ENCODE data around the gene DNAAF3. TPM values are rescaled to one million over a fixed set of nuclear protein-coding genes. Genes with fewer than 3 reads are reported as not detected.

Gene DNAAF3
- total RNA-seq, 1 experiment from 2014 or later: 4.9 TPM

DNA sequence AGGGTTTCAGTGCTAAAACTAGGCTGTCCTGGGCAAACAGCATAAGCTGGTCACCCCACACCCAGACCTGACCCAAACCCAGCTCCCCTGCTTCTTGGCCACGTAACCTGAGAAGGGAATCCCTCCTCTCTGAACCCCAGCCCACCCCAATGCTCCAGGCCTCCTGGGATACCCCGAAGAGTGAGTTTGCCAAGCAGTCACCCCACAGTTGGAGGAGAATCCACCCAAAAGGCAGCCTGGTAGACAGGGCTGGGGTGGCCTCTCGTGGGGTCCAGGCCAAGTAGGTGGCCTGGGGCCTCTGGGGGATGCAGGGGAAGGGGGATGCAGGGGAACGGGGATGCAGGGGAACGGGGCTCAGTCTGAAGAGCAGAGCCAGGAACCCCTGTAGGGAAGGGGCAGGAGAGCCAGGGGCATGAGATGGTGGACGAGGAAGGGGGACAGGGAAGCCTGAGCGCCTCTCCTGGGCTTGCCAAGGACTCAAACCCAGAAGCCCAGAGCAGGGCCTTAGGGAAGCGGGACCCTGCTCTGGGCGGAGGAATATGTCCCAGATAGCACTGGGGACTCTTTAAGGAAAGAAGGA is 51.8 kb downstream of the DNAAF3 start:
- no TSS peak for BruUV-seq (replicated peaks)
- peaks cover 14% of the 10 kb centered on the region for H3K36me3 Mint-ChIP-seq (ENCODE audit: insufficient read depth, unreplicated experiment)
- H3K4me1 Mint-ChIP-seq (ENCODE audit: insufficient read depth, unreplicated experiment): peaks cover 25% of the 10 kb centered on the region
- no peak overlapping the region for H3K27ac Mint-ChIP-seq (ENCODE audit: low read depth, unreplicated experiment)
- H3K4me3 Mint-ChIP-seq (ENCODE audit: unreplicated experiment): peak overlapping the region; percentile 87
- TF ChIP-seq, protein P1, sequence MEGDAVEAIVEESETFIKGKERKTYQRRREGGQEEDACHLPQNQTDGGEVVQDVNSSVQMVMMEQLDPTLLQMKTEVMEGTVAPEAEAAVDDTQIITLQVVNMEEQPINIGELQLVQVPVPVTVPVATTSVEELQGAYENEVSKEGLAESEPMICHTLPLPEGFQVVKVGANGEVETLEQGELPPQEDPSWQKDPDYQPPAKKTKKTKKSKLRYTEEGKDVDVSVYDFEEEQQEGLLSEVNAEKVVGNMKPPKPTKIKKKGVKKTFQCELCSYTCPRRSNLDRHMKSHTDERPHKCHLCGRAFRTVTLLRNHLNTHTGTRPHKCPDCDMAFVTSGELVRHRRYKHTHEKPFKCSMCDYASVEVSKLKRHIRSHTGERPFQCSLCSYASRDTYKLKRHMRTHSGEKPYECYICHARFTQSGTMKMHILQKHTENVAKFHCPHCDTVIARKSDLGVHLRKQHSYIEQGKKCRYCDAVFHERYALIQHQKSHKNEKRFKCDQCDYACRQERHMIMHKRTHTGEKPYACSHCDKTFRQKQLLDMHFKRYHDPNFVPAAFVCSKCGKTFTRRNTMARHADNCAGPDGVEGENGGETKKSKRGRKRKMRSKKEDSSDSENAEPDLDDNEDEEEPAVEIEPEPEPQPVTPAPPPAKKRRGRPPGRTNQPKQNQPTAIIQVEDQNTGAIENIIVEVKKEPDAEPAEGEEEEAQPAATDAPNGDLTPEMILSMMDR (IDR thresholded peaks at IDR 0.05; ENCODE audit: unreplicated experiment): no peak
- CTCF ChIA-PET: interaction anchor here (0.6 kb wide), 1 partner anchor 20 kb away, joined by 3 read pairs; no protein-coding TSS in a partner anchor
- DNase-seq (ENCODE audit: unreplicated experiment): no peak
- no peaks in the 10 kb centered on the region for H3K27me3 Mint-ChIP-seq (ENCODE audit: insufficient read depth, unreplicated experiment)
- POLR2A ChIA-PET: no interaction called here
- intact Hi-C loops (cut with micrococcal nuclease): no loop called here
- H3K9me3 Mint-ChIP-seq (ENCODE audit: unreplicated experiment): no peaks in the 10 kb centered on the region

GRCh38 chr19:55113570-55114039 is 52.8 kb downstream of the DNAAF3 start:
- no peak for DNase-seq (ENCODE audit: unreplicated experiment)
- BruUV-seq (replicated peaks): no TSS peak
- Mint-ChIP-seq H3K4me3 (ENCODE audit: unreplicated experiment) (no peak overlapping the region), H3K36me3 (ENCODE audit: insufficient read depth, unreplicated experiment) (peaks cover 24% of the 10 kb centered on the region), H3K9me3 (ENCODE audit: unreplicated experiment) (no peaks in the 10 kb centered on the region), H3K27ac (ENCODE audit: low read depth, unreplicated experiment) (peak overlapping the region; percentile 12), H3K27me3 (ENCODE audit: insufficient read depth, unreplicated experiment) (no peaks in the 10 kb centered on the region), H3K4me1 (ENCODE audit: insufficient read depth, unreplicated experiment) (peaks cover 25% of the 10 kb centered on the region)
- TF ChIP-seq, protein P1 (IDR thresholded peaks at IDR 0.05; ENCODE audit: unreplicated experiment): no peak
- POLR2A ChIA-PET: no interaction called here
- intact Hi-C loops (cut with micrococcal nuclease): no loop called here
- CTCF ChIA-PET: interaction anchor here (0.6 kb wide), 1 partner anchor 432 kb away, joined by 3 read pairs; no protein-coding TSS in a partner anchor

DNA sequence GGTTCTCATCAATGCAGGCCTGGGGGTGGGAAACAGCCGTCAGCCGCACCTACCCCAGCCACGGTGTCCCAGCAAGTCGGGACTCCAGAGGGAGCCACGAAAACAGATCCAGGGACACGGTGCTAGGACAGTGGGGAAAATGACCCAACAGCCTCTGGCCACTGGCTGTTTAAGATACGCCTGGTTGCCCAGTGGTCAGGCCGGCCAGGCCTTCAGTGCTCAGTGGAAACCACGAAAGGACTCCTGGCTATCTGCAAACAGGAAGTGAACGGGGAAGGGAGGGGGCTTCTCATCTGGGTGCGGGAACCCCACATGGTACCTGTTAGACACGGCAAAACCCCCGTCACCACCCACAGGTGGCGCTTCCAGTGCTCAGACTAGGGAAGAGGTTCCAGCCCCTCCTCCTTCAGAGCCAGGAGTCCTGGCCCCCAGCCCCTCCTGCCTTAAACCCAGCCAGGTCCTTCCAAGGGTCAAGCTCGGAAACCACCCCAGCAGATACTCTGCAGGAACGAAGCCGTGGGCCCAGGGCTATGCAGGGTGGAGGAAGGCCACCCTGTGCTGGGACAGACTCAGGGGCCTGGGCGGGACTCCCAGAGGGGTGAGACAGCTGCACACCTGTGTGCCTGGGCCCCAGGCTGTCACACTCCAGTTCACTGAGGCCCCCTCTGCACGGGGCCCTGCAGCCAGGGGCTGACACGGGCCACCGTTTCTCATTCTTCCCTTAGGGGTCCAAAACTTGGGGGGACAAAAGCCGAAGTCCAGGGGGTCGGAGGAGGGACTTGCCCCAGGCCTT is 53.4 kb downstream of the DNAAF3 start:
- Mint-ChIP-seq H3K27me3 (ENCODE audit: insufficient read depth, unreplicated experiment) (no peaks in the 10 kb centered on the region), H3K36me3 (ENCODE audit: insufficient read depth, unreplicated experiment) (peaks cover 27% of the 10 kb centered on the region), H3K4me3 (ENCODE audit: unreplicated experiment) (no peak overlapping the region), H3K9me3 (ENCODE audit: unreplicated experiment) (no peaks in the 10 kb centered on the region), H3K4me1 (ENCODE audit: insufficient read depth, unreplicated experiment) (peaks cover 25% of the 10 kb centered on the region), H3K27ac (ENCODE audit: low read depth, unreplicated experiment) (peak overlapping the region; percentile 12)
- ChIA-PET CTCF (no interaction called here), POLR2A (no interaction called here)
- BruUV-seq (replicated peaks): no TSS peak
- TF ChIP-seq, protein P1 (IDR thresholded peaks at IDR 0.05; ENCODE audit: unreplicated experiment): no peak
- intact Hi-C loops (cut with micrococcal nuclease): no loop called here
- no peak for DNase-seq (ENCODE audit: unreplicated experiment)

GRCh38 chr19:55112246-55112776 is 54.1 kb downstream of the DNAAF3 start:
- no peak overlapping the region for H3K4me3 Mint-ChIP-seq (ENCODE audit: unreplicated experiment)

More at GRCh38 chr19:55112246-55112776, 54.1 kb downstream of the DNAAF3 start:
- ChIA-PET CTCF (no interaction called here), POLR2A (no interaction called here)
- BruUV-seq (replicated peaks): no TSS peak
- peaks cover 29% of the 10 kb centered on the region for H3K36me3 Mint-ChIP-seq (ENCODE audit: insufficient read depth, unreplicated experiment)
- no peak overlapping the region for H3K27ac Mint-ChIP-seq (ENCODE audit: low read depth, unreplicated experiment)
- H3K27me3 Mint-ChIP-seq (ENCODE audit: insufficient read depth, unreplicated experiment): no peaks in the 10 kb centered on the region
- H3K9me3 Mint-ChIP-seq (ENCODE audit: unreplicated experiment): no peaks in the 10 kb centered on the region
- TF ChIP-seq, protein P1 (IDR thresholded peaks at IDR 0.05; ENCODE audit: unreplicated experiment): no peak
- intact Hi-C loops (cut with micrococcal nuclease): no loop called here
- no peak for DNase-seq (ENCODE audit: unreplicated experiment)
- peaks cover 20% of the 10 kb centered on the region for H3K4me1 Mint-ChIP-seq (ENCODE audit: insufficient read depth, unreplicated experiment)

Data from MCF 10A (cell line).